ENCODE results near the gene DCUN1D5. TPM values are rescaled to one million over a fixed set of nuclear protein-coding genes. Genes with fewer than 3 reads are reported as not detected.

DCUN1D5 gene
- total RNA-seq, 1 experiment from 2014 or later, result 23.1 TPM

DNA sequence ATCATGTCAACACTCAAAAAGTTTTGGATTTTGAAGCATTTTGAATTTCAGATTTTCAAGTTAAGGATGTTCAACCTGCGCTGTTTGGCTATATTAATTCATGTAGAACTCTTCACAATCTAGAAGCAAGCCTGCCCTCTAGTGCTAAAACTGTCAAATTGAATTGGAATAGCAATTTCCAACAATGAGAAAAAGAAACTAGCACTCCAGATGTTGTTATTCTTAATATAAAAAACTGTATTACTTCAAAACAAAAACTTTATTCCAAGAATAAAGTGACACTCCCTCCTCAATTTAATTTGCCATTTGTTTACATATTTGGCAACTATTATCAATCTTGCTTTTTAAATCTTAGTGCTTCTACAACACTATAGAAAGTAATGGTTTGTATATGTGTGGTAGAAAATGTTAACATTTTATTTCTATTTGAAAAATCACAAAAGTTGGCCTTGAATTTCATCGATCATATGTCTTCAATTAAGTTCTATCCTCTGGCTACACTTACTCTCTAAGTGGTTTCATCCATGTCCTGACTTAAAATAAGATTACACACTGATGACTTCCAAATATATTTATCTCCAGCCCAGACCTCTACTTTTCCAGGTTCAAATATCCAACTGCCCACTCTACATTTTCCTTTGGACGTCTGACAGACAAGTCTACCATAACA lies 36.6 kb downstream of the DCUN1D5 start:
- no peaks in the 10 kb centered on the region for H3K4me1 Mint-ChIP-seq (ENCODE audit: low read depth, unreplicated experiment)
- CTCF ChIA-PET, result no interaction called here
- no peaks in the 10 kb centered on the region for H3K9me3 Mint-ChIP-seq (ENCODE audit: low read depth, unreplicated experiment)
- peak; percentile 0 for DNase-seq
- H3K27me3 Mint-ChIP-seq (ENCODE audit: unreplicated experiment), result no peaks in the 10 kb centered on the region
- H3K4me3 Mint-ChIP-seq (ENCODE audit: low read depth, unreplicated experiment), result no peak overlapping the region
- TF ChIP-seq, protein P1, sequence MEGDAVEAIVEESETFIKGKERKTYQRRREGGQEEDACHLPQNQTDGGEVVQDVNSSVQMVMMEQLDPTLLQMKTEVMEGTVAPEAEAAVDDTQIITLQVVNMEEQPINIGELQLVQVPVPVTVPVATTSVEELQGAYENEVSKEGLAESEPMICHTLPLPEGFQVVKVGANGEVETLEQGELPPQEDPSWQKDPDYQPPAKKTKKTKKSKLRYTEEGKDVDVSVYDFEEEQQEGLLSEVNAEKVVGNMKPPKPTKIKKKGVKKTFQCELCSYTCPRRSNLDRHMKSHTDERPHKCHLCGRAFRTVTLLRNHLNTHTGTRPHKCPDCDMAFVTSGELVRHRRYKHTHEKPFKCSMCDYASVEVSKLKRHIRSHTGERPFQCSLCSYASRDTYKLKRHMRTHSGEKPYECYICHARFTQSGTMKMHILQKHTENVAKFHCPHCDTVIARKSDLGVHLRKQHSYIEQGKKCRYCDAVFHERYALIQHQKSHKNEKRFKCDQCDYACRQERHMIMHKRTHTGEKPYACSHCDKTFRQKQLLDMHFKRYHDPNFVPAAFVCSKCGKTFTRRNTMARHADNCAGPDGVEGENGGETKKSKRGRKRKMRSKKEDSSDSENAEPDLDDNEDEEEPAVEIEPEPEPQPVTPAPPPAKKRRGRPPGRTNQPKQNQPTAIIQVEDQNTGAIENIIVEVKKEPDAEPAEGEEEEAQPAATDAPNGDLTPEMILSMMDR (IDR thresholded peaks at IDR 0.05; ENCODE audit: unreplicated experiment), result no peak
- H3K27ac Mint-ChIP-seq (ENCODE audit: unreplicated experiment), result no peak overlapping the region
- no peaks in the 10 kb centered on the region for H3K36me3 Mint-ChIP-seq (ENCODE audit: insufficient read depth, unreplicated experiment)
- no TSS peak for BruUV-seq (replicated peaks)
- intact Hi-C loops (cut with micrococcal nuclease; ENCODE audit: unreplicated experiment), result loop anchor here (1.0 to 10.0 kb wide), 5 partner anchors 111 to 321 kb away; no protein-coding TSS in a partner anchor

DNA sequence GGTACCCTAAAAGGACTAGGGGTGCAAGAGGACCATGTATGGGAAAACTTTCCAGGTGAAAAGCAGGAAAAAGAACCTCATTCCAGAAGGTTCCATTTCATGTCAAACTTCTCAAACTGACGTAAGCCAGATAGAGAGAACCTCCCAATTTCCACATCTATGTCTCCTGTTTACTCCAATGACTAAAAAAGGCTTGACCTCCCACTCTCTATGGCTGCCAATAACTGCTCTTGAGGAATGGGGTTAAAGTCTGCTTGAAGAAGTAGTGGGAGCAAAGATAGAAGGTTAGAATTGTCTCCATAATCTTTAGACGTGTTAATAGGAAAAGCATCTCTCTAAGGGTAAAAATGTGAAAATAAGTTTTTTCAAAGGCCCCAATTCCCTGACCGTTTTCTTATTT lies 38.0 kb downstream of the DCUN1D5 start:
- Mint-ChIP-seq H3K4me1 (ENCODE audit: low read depth, unreplicated experiment) (no peaks in the 10 kb centered on the region), H3K27ac (ENCODE audit: unreplicated experiment) (no peak overlapping the region), H3K9me3 (ENCODE audit: low read depth, unreplicated experiment) (no peaks in the 10 kb centered on the region), H3K27me3 (ENCODE audit: unreplicated experiment) (no peaks in the 10 kb centered on the region), H3K4me3 (ENCODE audit: low read depth, unreplicated experiment) (no peak overlapping the region), H3K36me3 (ENCODE audit: insufficient read depth, unreplicated experiment) (no peaks in the 10 kb centered on the region)
- intact Hi-C loops (cut with micrococcal nuclease; ENCODE audit: unreplicated experiment), result loop anchor here (2.0 to 10.0 kb wide), 3 partner anchors 109 to 319 kb away; no protein-coding TSS in a partner anchor
- TF ChIP-seq, protein P1 (IDR thresholded peaks at IDR 0.05; ENCODE audit: unreplicated experiment), result no peak
- no TSS peak for BruUV-seq (replicated peaks)
- CTCF ChIA-PET, result no interaction called here
- DNase-seq, result no peak

DNA sequence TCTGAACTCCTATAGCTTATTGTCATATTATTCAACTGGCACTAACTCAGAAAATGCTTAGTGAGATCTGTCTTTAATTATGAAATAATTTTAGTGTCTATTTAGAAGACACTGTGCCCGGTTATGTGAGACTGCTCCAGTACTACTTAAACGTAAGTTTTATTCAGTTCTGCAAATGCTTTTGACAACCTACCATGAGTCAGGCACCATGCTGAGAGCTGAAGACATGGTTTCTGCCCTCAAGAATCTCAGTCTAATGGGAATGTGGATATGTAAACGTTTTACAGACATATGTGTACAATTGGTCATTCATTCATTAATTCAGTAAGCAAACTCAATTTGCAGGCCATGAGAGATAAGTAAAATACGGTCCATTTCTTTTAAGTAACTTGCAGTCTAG lies 40.0 kb downstream of the DCUN1D5 start:
- Mint-ChIP-seq H3K27me3 (ENCODE audit: unreplicated experiment) (no peaks in the 10 kb centered on the region), H3K9me3 (ENCODE audit: low read depth, unreplicated experiment) (no peaks in the 10 kb centered on the region), H3K27ac (ENCODE audit: unreplicated experiment) (no peak overlapping the region), H3K4me1 (ENCODE audit: low read depth, unreplicated experiment) (no peaks in the 10 kb centered on the region), H3K36me3 (ENCODE audit: insufficient read depth, unreplicated experiment) (no peaks in the 10 kb centered on the region), H3K4me3 (ENCODE audit: low read depth, unreplicated experiment) (no peak overlapping the region)
- CTCF ChIA-PET, result no interaction called here
- DNase-seq, result no peak
- BruUV-seq (replicated peaks), result no TSS peak
- TF ChIP-seq, protein P1 (IDR thresholded peaks at IDR 0.05; ENCODE audit: unreplicated experiment), result no peak
- intact Hi-C loops (cut with micrococcal nuclease; ENCODE audit: unreplicated experiment), result loop anchor here (10.0 kb wide), 2 partner anchors 107 to 317 kb away; no protein-coding TSS in a partner anchor

DNA sequence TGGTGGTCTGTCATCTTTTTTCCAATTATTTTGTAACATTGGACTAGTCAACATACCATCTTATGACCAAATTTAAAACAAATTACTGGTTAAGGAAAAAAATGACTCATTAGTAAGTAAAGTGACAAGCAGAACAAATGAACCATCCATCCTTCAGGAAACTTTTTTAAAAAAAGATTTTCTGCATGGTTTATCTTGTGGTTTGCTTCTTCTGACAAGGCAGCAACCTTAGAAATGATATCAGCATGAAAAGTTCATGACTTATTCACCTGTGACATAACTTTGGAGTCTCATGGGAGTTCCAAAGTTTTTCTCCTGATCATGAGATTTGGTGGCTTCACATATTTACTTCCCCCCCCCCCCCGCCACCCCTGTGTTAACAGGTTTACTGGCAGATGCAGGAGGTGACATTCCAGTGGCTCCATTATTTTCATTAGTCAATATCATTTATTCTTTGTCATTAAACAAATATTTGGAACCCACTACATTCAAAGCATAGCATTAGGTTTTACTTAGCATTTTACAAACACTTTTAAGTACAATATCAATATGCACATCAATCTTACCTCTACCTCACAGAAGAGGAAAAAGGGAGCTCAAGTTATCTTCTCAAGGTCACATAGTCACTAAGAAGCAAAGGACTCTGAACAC lies 40.7 kb downstream of the DCUN1D5 start:
- no peak overlapping the region for H3K27ac Mint-ChIP-seq (ENCODE audit: unreplicated experiment)
- CTCF ChIA-PET, result no interaction called here
- H3K27me3 Mint-ChIP-seq (ENCODE audit: unreplicated experiment), result no peaks in the 10 kb centered on the region
- no TSS peak for BruUV-seq (replicated peaks)
- intact Hi-C loops (cut with micrococcal nuclease; ENCODE audit: unreplicated experiment), result loop anchor here (10.0 kb wide), 2 partner anchors 106 to 316 kb away; no protein-coding TSS in a partner anchor
- TF ChIP-seq, protein P1 (IDR thresholded peaks at IDR 0.05; ENCODE audit: unreplicated experiment), result no peak
- H3K4me3 Mint-ChIP-seq (ENCODE audit: low read depth, unreplicated experiment), result no peak overlapping the region
- no peaks in the 10 kb centered on the region for H3K9me3 Mint-ChIP-seq (ENCODE audit: low read depth, unreplicated experiment)
- no peak for DNase-seq
- no peaks in the 10 kb centered on the region for H3K36me3 Mint-ChIP-seq (ENCODE audit: insufficient read depth, unreplicated experiment)
- H3K4me1 Mint-ChIP-seq (ENCODE audit: low read depth, unreplicated experiment), result no peaks in the 10 kb centered on the region

Data from Calu3 (cell line).